Measurements from ENCODE around the gene PKIB.

Gene PKIB

GRCh38 chr6:122614303-122614702, 4.1 kb downstream of the PKIB start:
- DNase-seq (ENCODE audit: low read depth): no peak
- H3K4me3 ChIP-seq (ENCODE audit: low read depth, low read length): no peak overlapping the region
- TF ChIP-seq, protein P1, sequence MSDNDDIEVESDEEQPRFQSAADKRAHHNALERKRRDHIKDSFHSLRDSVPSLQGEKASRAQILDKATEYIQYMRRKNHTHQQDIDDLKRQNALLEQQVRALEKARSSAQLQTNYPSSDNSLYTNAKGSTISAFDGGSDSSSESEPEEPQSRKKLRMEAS (IDR thresholded peaks at IDR 0.05; ENCODE audit: low read depth, low read length): no peak
- TF ChIP-seq POLR2A (IDR thresholded peaks at IDR 0.05; ENCODE audit: extremely low read depth, insufficient read length) (no peak), MYC (IDR thresholded peaks at IDR 0.05; ENCODE audit: low read depth, low read length) (no peak)
- TF ChIP-seq, protein P2, sequence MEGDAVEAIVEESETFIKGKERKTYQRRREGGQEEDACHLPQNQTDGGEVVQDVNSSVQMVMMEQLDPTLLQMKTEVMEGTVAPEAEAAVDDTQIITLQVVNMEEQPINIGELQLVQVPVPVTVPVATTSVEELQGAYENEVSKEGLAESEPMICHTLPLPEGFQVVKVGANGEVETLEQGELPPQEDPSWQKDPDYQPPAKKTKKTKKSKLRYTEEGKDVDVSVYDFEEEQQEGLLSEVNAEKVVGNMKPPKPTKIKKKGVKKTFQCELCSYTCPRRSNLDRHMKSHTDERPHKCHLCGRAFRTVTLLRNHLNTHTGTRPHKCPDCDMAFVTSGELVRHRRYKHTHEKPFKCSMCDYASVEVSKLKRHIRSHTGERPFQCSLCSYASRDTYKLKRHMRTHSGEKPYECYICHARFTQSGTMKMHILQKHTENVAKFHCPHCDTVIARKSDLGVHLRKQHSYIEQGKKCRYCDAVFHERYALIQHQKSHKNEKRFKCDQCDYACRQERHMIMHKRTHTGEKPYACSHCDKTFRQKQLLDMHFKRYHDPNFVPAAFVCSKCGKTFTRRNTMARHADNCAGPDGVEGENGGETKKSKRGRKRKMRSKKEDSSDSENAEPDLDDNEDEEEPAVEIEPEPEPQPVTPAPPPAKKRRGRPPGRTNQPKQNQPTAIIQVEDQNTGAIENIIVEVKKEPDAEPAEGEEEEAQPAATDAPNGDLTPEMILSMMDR (IDR thresholded peaks at IDR 0.05; ENCODE audit: low read depth, low read length): no peak

DNA sequence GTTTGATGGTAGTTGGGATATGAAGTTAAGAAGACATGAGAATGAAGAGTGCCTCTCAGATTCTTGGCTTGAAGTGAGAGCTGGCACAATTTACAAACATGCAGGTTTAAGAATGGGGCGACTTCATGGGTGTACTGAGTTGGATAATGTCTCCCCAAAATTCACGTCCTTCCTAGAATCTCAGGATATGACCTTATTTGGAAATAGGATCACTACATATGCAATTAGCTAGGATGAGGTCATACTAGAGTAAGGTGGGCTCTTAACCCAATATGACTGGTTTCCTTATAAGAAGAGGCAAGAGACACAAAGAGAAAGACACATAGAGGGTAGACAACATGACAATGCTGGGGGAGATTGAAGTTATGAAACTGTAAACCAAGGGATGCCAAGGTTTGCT, 5.2 kb downstream of the PKIB start:
- TF ChIP-seq POLR2A (IDR thresholded peaks at IDR 0.05; ENCODE audit: extremely low read depth, insufficient read length) (no peak), MYC (IDR thresholded peaks at IDR 0.05; ENCODE audit: low read depth, low read length) (no peak)
- TF ChIP-seq, protein P1 (IDR thresholded peaks at IDR 0.05; ENCODE audit: low read depth, low read length): no peak
- TF ChIP-seq, protein P2 (IDR thresholded peaks at IDR 0.05; ENCODE audit: low read depth, low read length): no peak
- no peak for DNase-seq (ENCODE audit: low read depth)
- H3K4me3 ChIP-seq (ENCODE audit: low read depth, low read length): no peak overlapping the region

DNA sequence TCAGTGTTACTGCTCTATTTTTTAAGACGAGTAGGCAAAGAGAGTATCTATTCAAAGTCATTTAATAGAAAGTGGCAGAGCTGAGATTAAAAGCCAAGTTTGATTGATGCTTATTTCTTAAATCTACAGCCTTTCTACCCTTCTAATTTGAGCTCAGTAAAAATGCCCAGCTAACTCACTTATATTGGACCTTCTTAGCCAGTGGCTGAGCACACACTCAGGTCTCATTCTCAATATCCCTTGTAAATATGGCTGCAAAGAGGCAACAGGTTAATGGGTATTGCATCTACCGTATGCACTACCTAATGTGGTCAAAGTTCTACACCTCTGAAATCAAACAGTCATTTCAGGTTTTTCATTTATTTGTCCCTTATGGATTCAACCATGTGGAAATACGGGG, 6.7 kb downstream of the PKIB start:
- no peak overlapping the region for H3K4me3 ChIP-seq (ENCODE audit: low read depth, low read length)
- no peak for TF ChIP-seq POLR2A (IDR thresholded peaks at IDR 0.05; ENCODE audit: extremely low read depth, insufficient read length)
- TF ChIP-seq, protein P1 (IDR thresholded peaks at IDR 0.05; ENCODE audit: low read depth, low read length): no peak
- no peak for TF ChIP-seq MYC (IDR thresholded peaks at IDR 0.05; ENCODE audit: low read depth, low read length)
- TF ChIP-seq, protein P2 (IDR thresholded peaks at IDR 0.05; ENCODE audit: low read depth, low read length): no peak
- no peak for DNase-seq (ENCODE audit: low read depth)

DNA sequence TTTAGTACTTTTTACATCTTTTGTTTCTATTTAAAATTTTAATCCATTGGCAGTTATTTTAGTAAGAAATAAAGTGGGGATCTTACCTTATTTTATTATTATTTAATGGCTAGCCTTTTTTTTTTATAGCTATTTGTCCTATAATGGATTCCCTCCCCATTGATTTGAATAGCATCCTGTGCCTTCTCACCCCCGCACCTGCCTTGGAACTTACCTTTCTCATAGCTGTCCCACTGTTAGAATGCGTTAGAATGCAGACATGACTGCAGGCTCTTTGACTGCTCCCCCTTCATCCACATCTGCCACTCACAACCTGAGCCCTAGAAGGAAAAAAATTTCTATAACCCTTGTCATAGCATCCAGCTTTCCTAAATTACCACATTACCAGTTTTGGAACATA, 9.1 kb downstream of the PKIB start:
- DNase-seq (ENCODE audit: low read depth): no peak
- TF ChIP-seq MYC (IDR thresholded peaks at IDR 0.05; ENCODE audit: low read depth, low read length) (no peak), POLR2A (IDR thresholded peaks at IDR 0.05; ENCODE audit: extremely low read depth, insufficient read length) (no peak)
- TF ChIP-seq, protein P2 (IDR thresholded peaks at IDR 0.05; ENCODE audit: low read depth, low read length): no peak
- TF ChIP-seq, protein P1 (IDR thresholded peaks at IDR 0.05; ENCODE audit: low read depth, low read length): no peak
- no peak overlapping the region for H3K4me3 ChIP-seq (ENCODE audit: low read depth, low read length)

GRCh38 chr6:122620428-122620827, 10.2 kb downstream of the PKIB start:
- TF ChIP-seq, protein P2 (IDR thresholded peaks at IDR 0.05; ENCODE audit: low read depth, low read length): no peak
- no peak for DNase-seq (ENCODE audit: low read depth)
- H3K4me3 ChIP-seq (ENCODE audit: low read depth, low read length): no peak overlapping the region

- no peak for TF ChIP-seq MYC (IDR thresholded peaks at IDR 0.05; ENCODE audit: low read depth, low read length)
- TF ChIP-seq, protein P1 (IDR thresholded peaks at IDR 0.05; ENCODE audit: low read depth, low read length): no peak
- TF ChIP-seq, protein P2 (IDR thresholded peaks at IDR 0.05; ENCODE audit: low read depth, low read length): no peak
- no peak for TF ChIP-seq POLR2A (IDR thresholded peaks at IDR 0.05; ENCODE audit: extremely low read depth, insufficient read length)
- H3K4me3 ChIP-seq (ENCODE audit: low read depth, low read length): no peak overlapping the region
- no peak for DNase-seq (ENCODE audit: low read depth)
These were observed 10.7 kb downstream of the PKIB start for GRCh38 chr6:122620902-122621301.

Data from NB4 (cell line).